RCC 7860 (cell line): ENCODE data around the gene MAGI1.

Experiments used
- DNase-seq: peaks from one replicate; pipeline ENCODE4 v3.0.0-alpha.2; 2015; ENCODE audit warnings: low spot score
- FAIRE-seq: peaks from 2 replicates; lab custom pipeline; 2012; peaks lifted over from hg19 to GRCh38; lab: Jason Lieb, UNC

Gene MAGI1

GRCh38 chr3:65854606-65855304 is 184.0 kb downstream of the MAGI1 start:
- no peak for FAIRE-seq
- peak; percentile 36 for DNase-seq

DNA sequence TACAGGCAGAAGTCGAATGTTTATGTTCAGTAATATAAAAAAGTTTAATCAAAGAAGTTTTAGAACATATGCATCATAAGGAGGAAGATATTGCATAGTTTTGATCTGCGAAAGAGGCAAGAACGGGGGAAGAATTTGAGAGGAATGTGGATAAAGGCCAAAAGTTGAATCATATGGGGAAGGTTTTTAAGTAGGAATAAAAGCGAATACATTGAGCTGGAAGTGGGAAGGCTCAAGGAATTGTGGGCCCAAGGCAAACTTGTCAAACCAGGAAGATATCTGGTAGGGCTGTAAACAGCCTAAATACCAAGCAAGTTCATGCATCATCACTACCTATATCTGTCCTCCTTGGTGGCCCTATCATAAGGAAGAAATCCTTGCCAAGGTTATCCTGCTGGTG is 186.9 kb downstream of the MAGI1 start:
- no peak for FAIRE-seq
- DNase-seq = no peak

DNA sequence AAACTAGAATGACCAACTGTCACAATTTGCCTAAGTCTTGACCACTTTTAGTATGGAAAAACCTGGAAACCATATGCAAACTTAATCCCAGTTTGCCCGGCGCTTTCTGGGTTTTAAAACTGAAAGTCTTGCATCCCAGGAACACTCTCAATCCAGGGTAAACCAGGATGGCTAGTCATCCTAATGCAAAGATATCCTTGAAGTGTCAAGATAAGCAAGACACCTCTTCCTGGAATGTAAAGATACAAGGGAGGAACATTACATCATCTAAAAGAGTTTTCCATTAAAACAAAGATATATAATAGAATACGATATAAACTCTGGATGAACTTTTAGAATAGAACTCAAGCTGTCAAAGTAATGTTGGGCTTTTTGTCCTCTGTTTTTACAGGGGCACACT is 188.5 kb downstream of the MAGI1 start:
- FAIRE-seq (no peak), DNase-seq (no peak)

- FAIRE-seq = no peak
- DNase-seq = no peak
Measured at GRCh38 chr3:65848024-65848423, 190.7 kb downstream of the MAGI1 start.

- DNase-seq (no peak), FAIRE-seq (no peak)
Measured at GRCh38 chr3:65846936-65847335, 191.8 kb downstream of the MAGI1 start.

- no peak for FAIRE-seq
Measured at GRCh38 chr3:65844370-65844769, 194.3 kb downstream of the MAGI1 start.

GRCh38 chr3:65843732-65844131 is 195.0 kb downstream of the MAGI1 start:
- no peak for FAIRE-seq
- no peak for DNase-seq

More at GRCh38 chr3:65844370-65844769, 194.3 kb downstream of the MAGI1 start:
- DNase-seq = no peak

GRCh38 chr3:65837604-65838003 is 201.1 kb downstream of the MAGI1 start:
- FAIRE-seq (no peak), DNase-seq (no peak)

- FAIRE-seq = no peak
Measured at GRCh38 chr3:65836047-65836446, 202.7 kb downstream of the MAGI1 start.

GRCh38 chr3:65833761-65834505 is 204.8 kb downstream of the MAGI1 start:
- DNase-seq = peak; percentile 46
- FAIRE-seq = peak; percentile 88

More at GRCh38 chr3:65836047-65836446, 202.7 kb downstream of the MAGI1 start:
- DNase-seq = peak; percentile 53

DNA sequence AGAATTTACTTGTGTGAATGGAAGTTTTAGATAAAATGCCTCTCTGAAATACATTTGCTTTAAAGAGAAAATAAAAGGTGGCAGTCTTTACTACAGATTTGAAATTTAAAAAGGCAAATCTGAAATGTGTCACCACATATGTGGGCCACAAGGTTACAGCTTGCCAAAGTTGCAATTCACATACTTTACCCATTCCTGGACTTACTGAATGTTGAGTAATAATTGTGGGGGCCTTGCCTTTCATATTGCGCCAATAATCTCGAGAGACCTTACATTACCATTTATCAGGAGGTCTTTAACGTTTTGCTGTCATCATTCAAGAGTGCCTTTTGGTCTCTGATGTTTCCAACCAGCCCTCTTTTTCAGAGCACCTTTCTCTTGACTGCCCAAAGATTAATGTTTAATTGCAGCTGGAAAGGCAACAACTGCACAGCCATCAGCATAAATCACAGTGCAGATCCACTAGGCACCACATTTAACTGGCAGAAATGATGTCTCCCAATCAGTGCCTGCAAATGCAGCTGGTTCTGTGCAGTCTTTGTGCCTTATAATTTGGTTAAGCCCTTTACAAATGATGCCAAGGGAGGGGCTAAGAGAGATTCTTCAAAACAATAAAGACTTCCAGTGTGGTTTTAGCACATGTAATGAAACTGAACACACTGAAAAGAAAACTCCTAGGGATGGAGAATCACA is 206.8 kb downstream of the MAGI1 start:
- DNase-seq = peak; percentile 41
- peak; percentile 60 for FAIRE-seq

DNA sequence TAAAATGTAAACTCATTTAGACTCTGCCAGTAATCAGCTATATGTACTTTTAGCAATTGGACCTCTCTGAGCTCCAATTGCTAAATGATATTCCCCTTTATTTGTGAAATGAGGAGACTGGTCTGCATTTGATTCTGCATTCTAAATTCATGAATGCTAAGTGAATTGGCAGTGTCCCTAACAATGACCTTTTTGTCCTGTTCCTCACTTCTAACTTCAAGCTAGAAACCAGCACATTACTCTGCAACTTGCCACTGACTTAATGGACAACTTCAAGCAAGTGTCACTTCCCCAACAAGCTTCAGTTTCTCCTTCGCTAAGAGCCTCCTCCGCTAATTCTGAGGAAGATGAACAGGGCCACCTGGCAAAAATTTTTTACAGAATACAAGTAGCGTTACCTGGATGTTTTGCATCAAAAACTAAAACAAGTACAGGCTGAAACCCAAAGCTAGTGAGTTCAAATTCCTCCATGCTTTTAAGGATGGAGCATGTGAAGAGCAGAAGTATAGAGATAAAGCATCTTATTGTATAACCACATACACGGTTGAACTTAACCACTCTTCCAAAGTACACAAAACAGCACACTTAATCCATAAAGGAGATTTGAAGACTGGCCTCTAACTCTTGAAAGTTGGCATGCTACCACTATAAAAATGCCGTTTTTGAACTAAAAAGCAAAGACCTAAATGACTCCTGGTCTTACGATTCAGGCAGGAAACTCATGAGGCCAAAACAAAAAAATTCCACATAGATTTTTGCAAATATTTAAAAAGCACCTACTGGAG is 207.6 kb downstream of the MAGI1 start:
- FAIRE-seq (no peak), DNase-seq (no peak)

GRCh38 chr3:65829228-65829627 is 209.5 kb downstream of the MAGI1 start:
- FAIRE-seq (no peak), DNase-seq (no peak)

- FAIRE-seq = no peak
- DNase-seq = no peak
Measured at GRCh38 chr3:65828706-65829105, 210.0 kb downstream of the MAGI1 start.

DNA sequence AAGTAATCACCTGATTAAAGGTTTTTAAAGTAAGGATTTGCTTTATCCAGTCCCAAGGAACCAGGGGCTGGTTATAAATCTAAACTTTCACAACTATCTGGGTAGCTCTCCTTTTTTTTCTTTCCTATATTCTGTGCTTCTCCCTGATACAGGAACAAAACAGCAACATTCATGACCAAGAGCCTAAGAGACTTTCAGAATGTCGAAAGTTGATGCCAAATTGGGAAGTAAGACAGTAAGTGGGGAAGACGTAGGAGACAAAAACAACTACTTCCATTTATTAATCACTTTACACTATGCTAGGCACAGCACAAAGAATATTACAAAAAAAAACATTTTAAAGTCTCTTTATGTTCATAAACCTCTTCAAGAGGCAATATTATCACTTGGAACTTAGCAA is 211.6 kb downstream of the MAGI1 start:
- DNase-seq (no peak), FAIRE-seq (no peak)

GRCh38 chr3:65824166-65824565 is 214.6 kb downstream of the MAGI1 start:
- DNase-seq (no peak), FAIRE-seq (no peak)

GRCh38 chr3:65820600-65820999 is 218.1 kb downstream of the MAGI1 start:
- DNase-seq (no peak), FAIRE-seq (no peak)

GRCh38 chr3:65819896-65820295 is 218.8 kb downstream of the MAGI1 start:
- DNase-seq (no peak), FAIRE-seq (no peak)

GRCh38 chr3:65817553-65818126 is 221.1 kb downstream of the MAGI1 start:
- FAIRE-seq = no peak
- DNase-seq = no peak

DNA sequence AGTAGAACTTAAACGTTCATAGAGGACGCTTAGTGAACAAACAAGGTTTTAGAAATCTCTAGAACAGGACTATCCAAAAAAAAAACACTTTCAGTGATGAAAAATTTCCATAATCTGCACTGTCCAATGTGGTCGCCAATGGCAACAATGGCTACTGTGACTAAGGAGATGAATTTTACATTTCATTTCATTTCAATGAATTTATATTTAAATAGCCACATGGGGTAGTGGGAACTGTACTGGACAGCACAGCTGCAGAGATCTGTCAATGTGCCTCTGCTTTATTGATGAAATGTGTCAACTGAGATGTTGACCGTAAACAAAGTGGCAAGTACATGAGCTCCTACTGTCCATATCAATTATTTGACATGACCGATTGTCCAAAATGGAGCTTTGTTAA is 222.5 kb downstream of the MAGI1 start:
- DNase-seq (no peak), FAIRE-seq (no peak)
